GM12891 (cell line): Measurements from ENCODE around the gene SMC6.

ENCODE experiments used
- PAX5 ChIP-seq: IDR thresholded peaks from 2 replicates; pipeline ENCODE4 v1.6.1; 2011; ENCODE audit warnings: low read length, moderate library complexity, mild to moderate bottlenecking; ENCODE audit not compliant: insufficient read depth, severe bottlenecking
- POLR2A ChIP-seq: IDR thresholded peaks from 2 replicates; pipeline ENCODE4 v1.6.1; 2011; ENCODE audit warnings: low read depth, low read length, control low read depth
- POLR2AphosphoS5 ChIP-seq: IDR thresholded peaks from 2 replicates; pipeline ENCODE4 v1.6.1; 2011; ENCODE audit warnings: low read depth, low read length, control low read depth
- POU2F2 ChIP-seq: IDR thresholded peaks from 2 replicates; pipeline ENCODE4 v1.6.1; 2011; ENCODE audit warnings: low read depth, mild to moderate bottlenecking, control low read depth, low read length, moderate library complexity
- SPI1 ChIP-seq: IDR thresholded peaks from 2 replicates; pipeline ENCODE4 v1.6.1; 2011; ENCODE audit warnings: low read depth, low read length, control low read depth
- TAF1 ChIP-seq: IDR thresholded peaks from 2 replicates; pipeline ENCODE4 v1.6.1; 2011; ENCODE audit warnings: low read depth, low read length, control low read depth

DNA sequence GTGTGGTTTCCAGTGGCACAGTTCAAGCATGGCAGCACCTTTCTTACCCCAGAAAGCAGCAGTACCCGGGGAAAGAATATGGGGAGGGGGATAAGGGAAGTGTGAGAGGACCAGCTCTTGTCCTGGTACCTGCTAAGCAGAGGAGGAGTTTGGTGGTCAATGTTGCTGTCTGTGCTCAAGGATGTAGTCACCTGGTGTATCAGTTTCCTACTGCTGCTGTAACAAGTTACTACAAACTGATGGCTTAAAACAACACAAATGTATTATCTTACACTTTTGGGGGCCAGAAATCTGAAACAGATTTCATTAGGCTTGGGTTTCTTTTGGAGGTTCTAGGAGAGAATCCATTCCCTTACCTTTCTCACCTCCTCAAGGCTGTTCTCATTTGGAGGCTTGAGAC, 135.7 kb downstream of the SMC6 start:
- no peak for TF ChIP-seq POLR2AphosphoS5
- no peak for TF ChIP-seq POLR2A
- TF ChIP-seq TAF1 = no peak
- no peak for TF ChIP-seq PAX5
- no peak for TF ChIP-seq SPI1
- no peak for TF ChIP-seq POU2F2
